PC-3 (cell line): ENCODE results near the gene PTRH2.

ENCODE experiments used
- EZH2 ChIP-seq: fragments of 300-600 bp; sonication (generic); IDR thresholded peaks from one replicate; pipeline ENCODE4 v1.6.1; 2017; ENCODE audit warnings: antibody characterized with exemption, mild to moderate bottlenecking, low read length; ENCODE audit not compliant: unreplicated experiment
- TF ChIP-seq, protein P1 (sequence below): fragments of 300-600 bp; sonication (generic); conservative IDR thresholded peaks from 2 replicates; pipeline ENCODE4 v1.5.1; 2017; ENCODE audit warnings: antibody characterized with exemption, low read depth, mild to moderate bottlenecking, low read length

DNA sequence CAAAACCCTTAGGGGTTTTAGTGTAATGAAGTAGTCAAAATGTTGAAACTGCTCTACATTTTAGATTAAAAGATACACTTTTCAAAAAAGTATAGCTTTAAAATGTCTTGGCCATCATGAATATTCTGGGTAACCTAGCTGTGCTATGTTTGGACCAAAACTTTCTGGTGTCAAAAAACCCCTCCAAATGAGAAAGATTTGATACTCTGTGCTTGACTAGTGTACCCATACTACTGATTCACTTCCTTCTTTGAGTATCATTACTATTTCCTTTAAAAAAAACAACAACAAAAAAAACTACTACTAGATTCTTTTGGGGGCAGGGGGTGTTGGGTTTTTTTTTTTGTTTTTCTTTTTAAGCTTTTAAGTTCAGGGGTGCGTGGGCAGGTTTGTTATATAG is 37.3 kb downstream of the PTRH2 start:
- TF ChIP-seq, protein P1, sequence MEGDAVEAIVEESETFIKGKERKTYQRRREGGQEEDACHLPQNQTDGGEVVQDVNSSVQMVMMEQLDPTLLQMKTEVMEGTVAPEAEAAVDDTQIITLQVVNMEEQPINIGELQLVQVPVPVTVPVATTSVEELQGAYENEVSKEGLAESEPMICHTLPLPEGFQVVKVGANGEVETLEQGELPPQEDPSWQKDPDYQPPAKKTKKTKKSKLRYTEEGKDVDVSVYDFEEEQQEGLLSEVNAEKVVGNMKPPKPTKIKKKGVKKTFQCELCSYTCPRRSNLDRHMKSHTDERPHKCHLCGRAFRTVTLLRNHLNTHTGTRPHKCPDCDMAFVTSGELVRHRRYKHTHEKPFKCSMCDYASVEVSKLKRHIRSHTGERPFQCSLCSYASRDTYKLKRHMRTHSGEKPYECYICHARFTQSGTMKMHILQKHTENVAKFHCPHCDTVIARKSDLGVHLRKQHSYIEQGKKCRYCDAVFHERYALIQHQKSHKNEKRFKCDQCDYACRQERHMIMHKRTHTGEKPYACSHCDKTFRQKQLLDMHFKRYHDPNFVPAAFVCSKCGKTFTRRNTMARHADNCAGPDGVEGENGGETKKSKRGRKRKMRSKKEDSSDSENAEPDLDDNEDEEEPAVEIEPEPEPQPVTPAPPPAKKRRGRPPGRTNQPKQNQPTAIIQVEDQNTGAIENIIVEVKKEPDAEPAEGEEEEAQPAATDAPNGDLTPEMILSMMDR: no peak
- no peak for TF ChIP-seq EZH2
